Measurements from ENCODE around the gene HEYL. TPM values are rescaled to one million over a fixed set of nuclear protein-coding genes. Genes with fewer than 3 reads are reported as not detected.

The HEYL gene
- total RNA-seq, 1 donor from 2014 or later: 1.3 TPM

DNA sequence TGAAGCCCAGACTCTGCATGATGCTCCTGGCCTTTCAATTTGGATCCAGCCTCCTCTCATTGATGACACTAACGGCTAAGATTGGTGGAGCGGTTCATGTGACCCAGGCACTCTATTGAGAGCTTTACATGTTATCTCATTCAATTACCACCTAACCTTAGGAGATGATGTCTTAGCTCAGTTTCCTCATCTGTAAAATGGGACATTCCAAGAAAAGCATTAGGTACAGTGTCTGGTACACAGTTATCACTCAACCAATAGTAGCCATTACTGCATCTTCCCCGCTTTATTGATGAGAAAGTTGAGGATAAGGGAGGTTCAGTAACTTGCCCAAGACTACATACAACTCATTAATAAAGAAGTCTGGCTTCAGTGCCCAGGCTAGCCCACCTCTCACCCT, 17.0 kb downstream of the HEYL start:
- TF ChIP-seq, protein P1, sequence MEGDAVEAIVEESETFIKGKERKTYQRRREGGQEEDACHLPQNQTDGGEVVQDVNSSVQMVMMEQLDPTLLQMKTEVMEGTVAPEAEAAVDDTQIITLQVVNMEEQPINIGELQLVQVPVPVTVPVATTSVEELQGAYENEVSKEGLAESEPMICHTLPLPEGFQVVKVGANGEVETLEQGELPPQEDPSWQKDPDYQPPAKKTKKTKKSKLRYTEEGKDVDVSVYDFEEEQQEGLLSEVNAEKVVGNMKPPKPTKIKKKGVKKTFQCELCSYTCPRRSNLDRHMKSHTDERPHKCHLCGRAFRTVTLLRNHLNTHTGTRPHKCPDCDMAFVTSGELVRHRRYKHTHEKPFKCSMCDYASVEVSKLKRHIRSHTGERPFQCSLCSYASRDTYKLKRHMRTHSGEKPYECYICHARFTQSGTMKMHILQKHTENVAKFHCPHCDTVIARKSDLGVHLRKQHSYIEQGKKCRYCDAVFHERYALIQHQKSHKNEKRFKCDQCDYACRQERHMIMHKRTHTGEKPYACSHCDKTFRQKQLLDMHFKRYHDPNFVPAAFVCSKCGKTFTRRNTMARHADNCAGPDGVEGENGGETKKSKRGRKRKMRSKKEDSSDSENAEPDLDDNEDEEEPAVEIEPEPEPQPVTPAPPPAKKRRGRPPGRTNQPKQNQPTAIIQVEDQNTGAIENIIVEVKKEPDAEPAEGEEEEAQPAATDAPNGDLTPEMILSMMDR (conservative IDR thresholded peaks at IDR 0.05; ENCODE audit: low read depth, low read length): no peak
- H3K4me3 ChIP-seq (ENCODE audit: low read depth, low read length): no peak overlapping the region
- no peak for DNase-seq (ENCODE audit: low read depth)

DNA sequence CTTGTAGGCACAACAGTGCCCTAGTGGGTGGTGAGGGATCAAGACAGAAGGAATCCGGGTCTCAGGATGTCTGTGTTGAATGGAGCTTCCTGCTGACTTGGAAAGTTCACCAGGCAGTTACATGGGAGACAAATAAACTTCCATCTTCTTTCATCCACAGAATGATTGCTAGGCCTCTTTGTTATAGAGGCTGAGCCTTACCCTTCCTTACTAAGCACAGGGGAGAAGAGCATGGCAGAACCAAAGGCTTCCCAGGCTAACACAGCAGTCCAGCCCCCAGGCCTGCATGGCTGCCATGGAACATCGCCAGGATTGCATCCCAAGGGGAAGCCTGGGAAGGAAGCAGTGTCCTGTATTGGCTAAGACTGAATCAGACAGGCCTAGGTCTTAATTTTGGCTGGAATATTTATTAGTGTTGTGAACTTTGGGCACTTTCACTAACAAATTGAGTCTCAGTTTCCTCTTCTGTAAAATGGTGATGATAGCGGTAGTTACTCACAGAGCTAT, 18.7 kb downstream of the HEYL start:
- TF ChIP-seq, protein P1 (conservative IDR thresholded peaks at IDR 0.05; ENCODE audit: low read depth, low read length): no peak
- no peak overlapping the region for H3K4me3 ChIP-seq (ENCODE audit: low read depth, low read length)
- no peak for DNase-seq (ENCODE audit: low read depth)

GRCh38 chr1:39617488-39618049, 21.9 kb downstream of the HEYL start:
- no peak for DNase-seq (ENCODE audit: low read depth)
- TF ChIP-seq, protein P1 (conservative IDR thresholded peaks at IDR 0.05; ENCODE audit: low read depth, low read length): no peak
- no peak overlapping the region for H3K4me3 ChIP-seq (ENCODE audit: low read depth, low read length)

- no peak for DNase-seq (ENCODE audit: low read depth)
- TF ChIP-seq, protein P1 (conservative IDR thresholded peaks at IDR 0.05; ENCODE audit: low read depth, low read length): no peak
- H3K4me3 ChIP-seq (ENCODE audit: low read depth, low read length): no peak overlapping the region
These were observed 24.3 kb downstream of the HEYL start for GRCh38 chr1:39615086-39615673.

DNA sequence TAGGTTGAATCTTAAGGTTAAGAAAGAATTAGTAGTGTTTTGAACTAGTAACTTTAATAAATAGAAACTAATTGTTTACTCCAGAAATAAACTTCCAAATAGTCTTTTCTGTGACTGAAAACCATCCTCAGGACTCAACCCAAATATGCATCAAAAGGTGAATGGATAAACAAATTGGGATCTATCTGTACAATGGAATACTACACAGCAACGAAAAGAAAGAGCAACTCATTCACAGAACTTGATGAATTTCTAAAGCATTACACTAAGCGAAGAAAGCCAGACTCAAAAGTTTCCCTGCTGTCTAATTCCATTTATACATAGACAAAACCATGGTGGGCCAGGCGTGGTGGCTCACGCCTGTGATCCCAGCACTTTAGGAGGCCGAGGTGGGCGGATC, 25.0 kb downstream of the HEYL start:
- TF ChIP-seq, protein P1 (conservative IDR thresholded peaks at IDR 0.05; ENCODE audit: low read depth, low read length): no peak
- no peak for DNase-seq (ENCODE audit: low read depth)
- H3K4me3 ChIP-seq (ENCODE audit: low read depth, low read length): no peak overlapping the region

GRCh38 chr1:39613250-39613649, 26.2 kb downstream of the HEYL start:
- TF ChIP-seq, protein P1 (conservative IDR thresholded peaks at IDR 0.05; ENCODE audit: low read depth, low read length): no peak
- no peak for DNase-seq (ENCODE audit: low read depth)
- H3K4me3 ChIP-seq (ENCODE audit: low read depth, low read length): no peak overlapping the region
